Vagina (tissue), 2 donors: ENCODE results near the gene TGFBR3. TPM values are rescaled to one million over a fixed set of nuclear protein-coding genes. Genes with fewer than 3 reads are reported as not detected.
"Not testable (repeated sequence)": the region's sequence is repeated elsewhere in the genome, so short reads cannot be mapped to it uniquely, and the experiment has no call there.

Experiments
- DNase-seq, 2 donors: peaks; one replicate each; pipeline ENCODE4 v3.0.0-alpha.2; 2017; ENCODE audit errors: extremely low spot score in 2 of 2
- H3K27ac ChIP-seq: fragments of 200-600 bp; sonication (generic); one replicate; pipeline ENCODE4 v1.5.1; 2019
- H3K27me3 ChIP-seq: fragments of 200-600 bp; sonication (generic); one replicate; pipeline ENCODE4 v1.5.1; 2019
- H3K36me3 ChIP-seq, 2 donors: fragments of 200-600 bp; sonication (generic); one replicate each; pipeline ENCODE4 v1.5.1; 2017 to 2019
- H3K4me1 ChIP-seq: fragments of 200-600 bp; sonication (generic); one replicate; pipeline ENCODE4 v1.5.1; 2019
- H3K4me3 ChIP-seq, 2 donors: fragments of 200-600 bp; sonication (generic); 1 replicate in 1 of 2; 2 replicates in 1 of 2; pipeline ENCODE4 v1.5.1; 2016 to 2019
- H3K9me3 ChIP-seq: fragments of 200-600 bp; sonication (generic); one replicate; pipeline ENCODE4 v1.5.1; 2019
- CTCF ChIP-seq, 3 experiments: fragments of 450-650 bp in 2 of 3; fragments of 200-600 bp in 1 of 3; sonication (generic) in 1 of 3; IDR thresholded peaks; one replicate each; pipeline ENCODE4 v1.5.1; 2017 to 2019; ENCODE audit warnings: antibody characterized with exemption in 3 of 3, mild to moderate bottlenecking in 2 of 3, moderate library complexity in 2 of 3
- POLR2A ChIP-seq, 2 donors: fragments of 450-650 bp; IDR thresholded peaks; one replicate each; pipeline ENCODE4 v1.6.1; 2017; ENCODE audit warnings: antibody characterized with exemption in 2 of 2, mild to moderate bottlenecking in 2 of 2, moderate library complexity in 2 of 2
- POLR2AphosphoS5 ChIP-seq, 2 donors: sonication (generic); formaldehyde crosslinking; IDR thresholded peaks; one replicate each; pipeline ENCODE4 v1.9.0; 2017; ENCODE audit warnings: antibody characterized with exemption in 2 of 2, mild to moderate bottlenecking in 2 of 2, low read depth in 1 of 2; ENCODE audit not compliant: insufficient read depth in 1 of 2
- intact Hi-C: fragments of 100-400 bp; cut with DNase I; formaldehyde crosslinking; loops from one replicate; pipeline ENCODE4 v1.15.1; 2023
- total RNA-seq: library from RNA; depleted of rRNA; stranded (reverse); fragments of >200 nt; gene quantifications from one replicate; pipeline ENCODE4 v1.2.3, GENCODE V29; 2016

The TGFBR3 gene
- total RNA-seq, 1 donor from 2014 or later: 221 TPM

DNA sequence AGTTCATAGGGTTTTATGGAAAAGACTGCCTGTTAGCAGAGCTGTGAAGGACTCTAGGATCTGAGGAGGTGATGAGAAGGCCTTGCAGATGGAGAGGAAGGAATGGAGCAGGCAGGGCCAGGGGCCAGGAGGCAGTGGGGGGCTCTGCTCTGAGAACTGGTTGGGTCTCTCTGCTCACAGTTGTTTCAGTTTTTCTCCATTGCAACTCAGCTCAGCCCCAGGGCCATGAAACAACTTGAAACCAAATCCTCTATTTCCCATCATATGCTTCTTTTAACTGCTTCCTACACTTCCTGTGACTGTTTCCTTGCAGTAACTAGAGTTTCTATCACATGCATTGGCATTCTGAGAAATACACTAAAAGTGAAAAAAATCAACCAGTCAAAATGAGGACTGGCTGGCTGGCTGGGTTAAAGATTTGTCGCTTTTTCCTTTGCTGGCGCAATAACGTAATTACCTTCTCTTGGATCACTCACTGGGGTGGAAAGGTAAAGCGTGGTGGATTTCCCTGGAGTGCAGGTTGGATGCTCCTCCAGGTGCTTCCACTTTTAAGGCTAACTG is 213.3 kb downstream of the TGFBR3 start:
- H3K27ac ChIP-seq: peak overlapping the region; percentile 31
- TF ChIP-seq POLR2AphosphoS5 (IDR thresholded peaks at IDR 0.05; ENCODE audit: insufficient read depth in 1 of 2, low read depth in 1 of 2): no peak
- TF ChIP-seq CTCF (IDR thresholded peaks at IDR 0.05): no peak
- no peak for TF ChIP-seq POLR2A (IDR thresholded peaks at IDR 0.05)
- H3K9me3 ChIP-seq: no peaks in the 10 kb centered on the region
- DNase-seq: no peak
- intact Hi-C loops: no loop called here
- no peaks in the 10 kb centered on the region for H3K36me3 ChIP-seq
- H3K4me1 ChIP-seq: peaks cover 18% of the 10 kb centered on the region
- no peaks in the 10 kb centered on the region for H3K27me3 ChIP-seq
- no peak overlapping the region for H3K4me3 ChIP-seq

- H3K27me3 ChIP-seq: no peaks in the 10 kb centered on the region
- H3K9me3 ChIP-seq: no peaks in the 10 kb centered on the region
- no peak for DNase-seq
- H3K36me3 ChIP-seq: no peaks in the 10 kb centered on the region
- no peak for TF ChIP-seq POLR2A (IDR thresholded peaks at IDR 0.05)
- TF ChIP-seq POLR2AphosphoS5 (IDR thresholded peaks at IDR 0.05; ENCODE audit: insufficient read depth in 1 of 2, low read depth in 1 of 2): no peak
- no peak for TF ChIP-seq CTCF (IDR thresholded peaks at IDR 0.05)
- H3K27ac ChIP-seq: no peak overlapping the region
- peaks cover 18% of the 10 kb centered on the region for H3K4me1 ChIP-seq
- no peak overlapping the region for H3K4me3 ChIP-seq
- intact Hi-C loops: no loop called here
These were observed 215.2 kb downstream of the TGFBR3 start for GRCh38 chr1:91670781-91671180.

DNA sequence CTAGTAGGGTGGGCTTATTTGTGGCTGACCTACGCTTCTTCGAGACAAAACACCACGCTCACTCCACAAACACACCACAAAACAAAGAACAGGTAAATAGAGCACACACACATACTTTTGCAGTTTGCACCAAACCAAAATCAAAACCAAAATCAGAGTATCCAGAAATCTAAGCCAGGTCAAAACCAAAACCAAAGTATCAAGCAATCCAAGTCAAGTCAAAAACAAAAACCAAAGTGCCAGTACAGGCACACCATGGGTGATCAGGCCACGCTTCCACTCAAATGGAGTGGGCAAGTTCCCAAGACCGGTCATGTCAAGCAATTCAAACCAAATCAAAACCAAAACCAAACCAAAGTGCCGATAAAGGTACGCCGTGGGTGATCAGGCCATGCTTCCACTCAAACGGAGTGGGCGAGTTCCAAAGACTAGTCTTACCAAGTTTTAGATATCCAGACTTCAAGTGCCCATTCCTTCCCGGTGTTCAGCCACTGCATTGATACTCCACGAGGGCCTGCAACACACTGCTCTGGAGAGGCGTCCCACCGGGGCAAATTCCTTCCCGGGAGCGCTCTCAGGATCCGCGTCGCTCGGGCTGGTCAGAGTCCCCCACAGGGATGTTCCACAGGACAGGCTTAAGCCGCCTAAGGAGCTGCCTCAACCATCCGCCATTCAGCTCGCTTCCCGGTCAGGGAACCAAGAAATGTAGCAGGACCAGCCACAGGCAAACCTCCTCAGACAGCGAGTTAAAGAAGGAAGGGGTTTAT is 216.2 kb downstream of the TGFBR3 start:
- intact Hi-C loops: no loop called here
- no peaks in the 10 kb centered on the region for H3K27me3 ChIP-seq
- no peaks in the 10 kb centered on the region for H3K36me3 ChIP-seq

GRCh38 chr1:91666651-91667050 is 219.3 kb downstream of the TGFBR3 start:
- H3K36me3 ChIP-seq, H3K27me3 ChIP-seq, H3K4me1 ChIP-seq, DNase-seq, H3K9me3 ChIP-seq, H3K27ac ChIP-seq, H3K4me3 ChIP-seq, intact Hi-C loops: not testable (repeated sequence)

More for the DNA sequence above, 216.2 kb downstream of the TGFBR3 start:
- Histone ChIP-seq H3K4me3 (no peak overlapping the region), H3K9me3 (no peaks in the 10 kb centered on the region), H3K27ac (no peak overlapping the region), H3K4me1 (peaks cover 18% of the 10 kb centered on the region)
- no peak for TF ChIP-seq POLR2AphosphoS5 (IDR thresholded peaks at IDR 0.05; ENCODE audit: insufficient read depth in 1 of 2, low read depth in 1 of 2)
- no peak for TF ChIP-seq POLR2A (IDR thresholded peaks at IDR 0.05)
- TF ChIP-seq CTCF (IDR thresholded peaks at IDR 0.05): no peak
- no peak for DNase-seq

DNA sequence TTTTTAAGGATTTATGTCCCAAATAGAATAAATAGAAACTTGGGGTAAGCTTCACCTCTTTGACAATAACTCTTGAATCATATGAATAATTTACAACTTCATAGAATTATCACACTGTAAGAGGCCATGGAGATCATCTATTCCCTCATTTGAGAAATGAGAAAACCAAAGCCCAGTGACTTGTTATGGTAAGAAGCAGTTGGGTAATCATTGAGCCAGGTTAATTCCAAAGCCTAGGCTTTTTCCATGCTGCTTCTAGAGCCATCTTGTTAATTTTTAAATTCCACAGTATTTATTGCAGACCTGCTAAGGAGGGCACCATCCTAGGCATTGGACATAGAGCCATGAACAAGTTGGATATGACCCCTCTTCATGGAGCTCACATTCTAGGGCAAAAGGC is 224.8 kb downstream of the TGFBR3 start:
- Histone ChIP-seq H3K36me3 (no peaks in the 10 kb centered on the region), H3K27ac (no peak overlapping the region), H3K4me3 (no peak overlapping the region), H3K27me3 (no peaks in the 10 kb centered on the region), H3K4me1 (no peaks in the 10 kb centered on the region), H3K9me3 (peaks cover 3% of the 10 kb centered on the region)
- DNase-seq: no peak
- TF ChIP-seq CTCF (IDR thresholded peaks at IDR 0.05): no peak
- no peak for TF ChIP-seq POLR2AphosphoS5 (IDR thresholded peaks at IDR 0.05; ENCODE audit: insufficient read depth in 1 of 2, low read depth in 1 of 2)
- TF ChIP-seq POLR2A (IDR thresholded peaks at IDR 0.05): no peak
- intact Hi-C loops: no loop called here
